GM12878 (cell line): ENCODE data around the gene ENPP7. TPM values are rescaled to one million over a fixed set of nuclear protein-coding genes. Genes with fewer than 3 reads are reported as not detected.

Experiments used
- ATAC-seq: fragments of 200-7000 bp; cut with Tn5 transposase; 3 replicates; pipeline ENCODE4 v1.9.1; 2020; ENCODE audit warnings: mild to moderate bottlenecking, moderate library complexity
- BruUV-seq: library from RNA; stranded (reverse); fragments of 400-500 nt; replicated peaks from 2 replicates; lab custom pipeline; 2021; lab: Mats Ljungman, UMichigan
- CTCF ChIA-PET: fragments of 300-600 bp; sonication (Branson Sonifier 250); formaldehyde crosslinking; extraction: SDS; loops from one replicate; lab custom pipeline; 2021; ENCODE audit warnings: inconsistent platforms; lab: Yijun Ruan, JAX
- POLR2A ChIA-PET: fragments of 350-600 bp; formaldehyde crosslinking; extraction: SDS; loops from one replicate; lab custom pipeline; 2021; ENCODE audit warnings: inconsistent platforms; lab: Charles Lee
- RAD21 ChIA-PET: fragments of 300-600 bp; sonication (Branson Sonifier 250); formaldehyde crosslinking; loops from one replicate; lab custom pipeline; 2023; ENCODE audit warnings: antibody characterized with exemption; ENCODE audit not compliant: unreplicated experiment; lab: Charles Lee
- SMC1A ChIA-PET: fragments of 300-600 bp; sonication (Branson Sonifier 250); formaldehyde crosslinking; loops from one replicate; lab custom pipeline; 2023; ENCODE audit not compliant: unreplicated experiment, uncharacterized antibody; lab: Charles Lee
- DNase-seq: peaks from one replicate; pipeline ENCODE4 v3.0.0-alpha.2; 2011; ENCODE audit warnings: low read depth, low spot score
- FAIRE-seq: peaks from 3 replicates; lab custom pipeline; 2011; peaks lifted over from hg19 to GRCh38; lab: Jason Lieb, UNC
- H2AFZ ChIP-seq: 2 replicates; pipeline ENCODE4 v1.6.0; 2011; ENCODE audit warnings: low read depth, low read length, control low read depth; ENCODE audit not compliant: control insufficient read depth
- H3K27ac ChIP-seq: 2 replicates; pipeline ENCODE4 v1.5.1; 2011; ENCODE audit warnings: control low read depth; ENCODE audit not compliant: control insufficient read depth, insufficient read depth
- H3K27me3 ChIP-seq, 2 experiments: replicated peaks in 1 of 2; 2 replicates each; pipeline versions ENCODE4 v1.6.0 to v1.6.1; 2011; ENCODE audit warnings: low read length in 1 of 2; ENCODE audit not compliant: control insufficient read depth in 2 of 2, insufficient read depth in 2 of 2
- H3K36me3 ChIP-seq, 2 experiments: 2 replicates each; pipeline ENCODE4 v1.5.1; 2011; ENCODE audit warnings: low read length in 1 of 2; ENCODE audit not compliant: control insufficient read depth in 2 of 2, insufficient read depth in 2 of 2
- H3K4me1 ChIP-seq: 2 replicates; pipeline ENCODE4 v1.6.1; 2011; ENCODE audit warnings: mild to moderate bottlenecking, low read length, moderate library complexity, mixed read lengths; ENCODE audit not compliant: control insufficient read depth, insufficient read depth
- H3K4me2 ChIP-seq: 2 replicates; pipeline ENCODE4 v1.6.0; 2011; ENCODE audit warnings: control low read depth; ENCODE audit not compliant: control insufficient read depth, insufficient read depth
- H3K4me3 ChIP-seq: fragments of 200-600 bp; sonication (generic); 2 replicates; pipeline ENCODE4 v1.5.1; 2016
- H3K79me2 ChIP-seq: 2 replicates; pipeline ENCODE4 v1.6.0; 2011; ENCODE audit warnings: low read length; ENCODE audit not compliant: control insufficient read depth, insufficient read depth
- H3K9ac ChIP-seq: 2 replicates; pipeline ENCODE4 v1.8.0; 2011; ENCODE audit warnings: low read length, control low read depth, mixed read lengths; ENCODE audit not compliant: control insufficient read depth, insufficient read depth
- H3K9me3 ChIP-seq: replicated peaks from 3 replicates; pipeline ENCODE4 v1.5.1; 2011; ENCODE audit warnings: mild to moderate bottlenecking, low read length; ENCODE audit not compliant: control insufficient read depth, insufficient read depth
- H4K20me1 ChIP-seq: 2 replicates; pipeline ENCODE4 v1.6.0; 2011; ENCODE audit not compliant: control insufficient read depth, insufficient read depth
- ASH2L ChIP-seq: fragments of 300-600, 200-600 bp; sonication (generic); IDR thresholded peaks from 2 replicates; pipeline ENCODE4 v1.6.1; 2017; ENCODE audit warnings: low read depth, mild to moderate bottlenecking, borderline replicate concordance
- ESRRA ChIP-seq: IDR thresholded peaks from 2 replicates; pipeline ENCODE4 v1.6.1; 2012; ENCODE audit warnings: mild to moderate bottlenecking, low read length, improper control_type of control experiment
- EZH2 ChIP-seq: IDR thresholded peaks from 2 replicates; pipeline ENCODE4 v1.6.1; 2012; ENCODE audit warnings: low read depth, mild to moderate bottlenecking, control low read depth, inconsistent platforms, low read length, borderline replicate concordance; ENCODE audit not compliant: control insufficient read depth
- NR2C2 ChIP-seq: IDR thresholded peaks from 2 replicates; pipeline ENCODE4 v1.6.1; 2011; ENCODE audit warnings: borderline replicate concordance, low read depth; ENCODE audit not compliant: control insufficient read depth, insufficient read length
- NR2F1 ChIP-seq: fragments of 450-650 bp; conservative IDR thresholded peaks from 2 replicates; pipeline ENCODE4 v1.6.1; 2017; ENCODE audit warnings: mild to moderate bottlenecking
- SMAD1 ChIP-seq: fragments of 450-650 bp; IDR thresholded peaks from 2 replicates; pipeline ENCODE4 v1.6.1; 2018; ENCODE audit warnings: mild to moderate bottlenecking, low read depth; ENCODE audit not compliant: partially characterized antibody
- SRF ChIP-seq, 2 experiments: IDR thresholded peaks; 2 replicates each; pipeline ENCODE4 v1.6.1; 2011; ENCODE audit warnings: low read depth in 2 of 2, low read length in 2 of 2, mild to moderate bottlenecking in 1 of 2, moderate library complexity in 1 of 2
- SUZ12 ChIP-seq: fragments of 200-600 bp; sonication (generic); IDR thresholded peaks from one replicate; pipeline ENCODE4 v1.6.1; 2018; ENCODE audit warnings: antibody characterized with exemption, mild to moderate bottlenecking; ENCODE audit not compliant: unreplicated experiment
- ZNF384 ChIP-seq: IDR thresholded peaks from 2 replicates; pipeline ENCODE4 v1.6.1; 2012; ENCODE audit warnings: low read depth, mild to moderate bottlenecking, low read length, improper control_type of control experiment, borderline replicate concordance
- WGBS: methylation state at CpG from one replicate; pipeline ENCODE4 v1.1.6; 2016; ENCODE audit warnings: low lambda C conversion rate; ENCODE audit not compliant: insufficient replicate concordance, insufficient coverage; ENCODE audit errors: missing lambda C conversion rate; 5-methylcytosine and 5-hydroxymethylcytosine counted together
- in situ Hi-C: fragments of 300-500 bp; cut with MboI; formaldehyde crosslinking; loops from 9 replicates; pipeline ENCODE4 v1.14.3; 2018; ENCODE audit warnings: mixed read lengths
- intact Hi-C: fragments of 100-400 bp; cut with micrococcal nuclease; formaldehyde crosslinking; loops from one replicate; pipeline ENCODE4 v1.14.2; 2022; ENCODE audit not compliant: unreplicated experiment
- polyA plus RNA-seq, 11 experiments: library from polyadenylated mRNA; depleted of rRNA in 4 of 11; unstranded in 6 of 11; stranded (reverse) in 5 of 11; fragments of >200 nt; fragmentation: Nextera tagmentation in 4 of 11; fragmentation: Illumina TruSeq in 1 of 11; extraction: Ambion mirVana in 4 of 11; extraction: Trizol in 1 of 11; gene quantifications; 1 replicate in 1 of 11; 2 replicates in 10 of 11; pipeline versions ENCODE4 v1.2.1 to v1.2.3, GENCODE V29; 2011 to 2016; ENCODE audit warnings: inconsistent platforms in 2 of 11, missing spikeins in 2 of 11, low read depth in 1 of 11
- total RNA-seq, 4 experiments: library from RNA; depleted of rRNA in 3 of 4; stranded (reverse); fragments of >200 nt in 3 of 4; fragmentation: Illumina TruSeq in 1 of 4; extraction: Trizol in 1 of 4; gene quantifications; 2 replicates each; pipeline versions ENCODE4 v1.2.1 to v1.2.3, GENCODE V29; 2013 to 2021

The ENPP7 gene
- total and polyA plus RNA-seq, 10 of the 15 experiments (the other 5 are each of a cell fraction or from before 2014, with no cell fraction given): 0.04 to 0.41 (median 0.18) TPM; not detected in 1

- DNase-seq (no peak), FAIRE-seq (no peak), ATAC-seq (peak; percentile 45)
- no peaks in the 10 kb centered on the region for H3K9me3 ChIP-seq
- ChIA-PET RAD21 (interaction anchor here (1.5 kb wide), 1 partner anchor 181 kb away, joined by 8 read pairs; no protein-coding TSS in a partner anchor), SMC1A (interaction anchor here (0.6 to 2.6 kb wide), 5 partner anchors 22 to 181 kb away, joined by 3 to 11 read pairs (median 4); no protein-coding TSS in a partner anchor), CTCF (interaction anchor here (0.5 to 2.2 kb wide), 11 partner anchors 19 to 239 kb away, joined by 3 to 21 read pairs (median 4); no protein-coding TSS in a partner anchor), POLR2A (no interaction called here)
- no peak overlapping the region for H3K4me2 ChIP-seq
- in situ Hi-C loops: loop anchor here (5.0 kb wide), 1 partner anchor 183 kb away; no protein-coding TSS in a partner anchor
- H3K4me1 ChIP-seq: no peaks in the 10 kb centered on the region; the same call in 1 of the 2 replicates
- H3K36me3 ChIP-seq: no peaks in the 10 kb centered on the region
- H3K9ac ChIP-seq: no peak overlapping the region
- no peak overlapping the region for H3K4me3 ChIP-seq
- no peak overlapping the region for H3K27ac ChIP-seq
- no peak overlapping the region; the same call in 1 of the 2 replicates for H2AFZ ChIP-seq
- no peaks in the 10 kb centered on the region for H3K79me2 ChIP-seq
- intact Hi-C loops: no loop called here
- TF ChIP-seq SMAD1 (no peak), SUZ12 (peak; percentile 46), SRF (IDR thresholded peaks at IDR 0.05; ENCODE audit: low read depth in 2 of 2, low read length in 2 of 2) (no peak), EZH2 (0 out of 2 replicates have a peak, but pooled peaks have one; percentile 47), ASH2L (no peak), ZNF384 (no peak), NR2C2 (no peak), NR2F1 (no peak), ESRRA (no peak)
- no peaks in the 10 kb centered on the region for H4K20me1 ChIP-seq
- peaks cover 14 to 16% of the 10 kb centered on the region in 2 experiments; a peak in 3 of 4 replicates for H3K27me3 ChIP-seq
- BruUV-seq: no TSS peak
- WGBS: 35% methylated on average over 43 of the region's 52 CpGs
These were observed 58.5 kb downstream of the ENPP7 start for GRCh38 chr17:79788989-79789942.
